Mesenchymal stem cell (in vitro differentiated cells and primary cell): ENCODE data around the gene ATP6V0E1.

Source experiments
- DNase-seq: peaks from one replicate; pipeline ENCODE4 v3.0.0-alpha.2; 2013
- H2AFZ ChIP-seq: one replicate; pipeline ENCODE4 v1.6.1; 2013; ENCODE audit warnings: low read depth, mild to moderate bottlenecking, control low read depth, inconsistent platforms, low read length, moderate library complexity
- H2AK5ac ChIP-seq: 2 replicates; pipeline ENCODE4 v1.6.1; 2013; ENCODE audit warnings: low read length, moderate library complexity, mild to moderate bottlenecking, inconsistent platforms; ENCODE audit not compliant: severe bottlenecking
- H2BK120ac ChIP-seq: one replicate; pipeline ENCODE4 v1.6.1; 2013; ENCODE audit warnings: low read depth, mild to moderate bottlenecking, inconsistent platforms, low read length, moderate library complexity
- H2BK12ac ChIP-seq, 2 experiments: one replicate each; pipeline ENCODE4 v1.6.1; 2013; ENCODE audit warnings: inconsistent platforms in 2 of 2, low read length in 2 of 2, mild to moderate bottlenecking in 2 of 2, moderate library complexity in 2 of 2, control low read depth in 1 of 2
- H2BK15ac ChIP-seq: one replicate; pipeline ENCODE4 v1.6.1; 2013; ENCODE audit warnings: mild to moderate bottlenecking, low read depth, inconsistent platforms; ENCODE audit not compliant: poor library complexity, severe bottlenecking
- H2BK5ac ChIP-seq: 2 replicates; pipeline ENCODE4 v1.6.1; 2013; ENCODE audit warnings: low read depth, mild to moderate bottlenecking, low read length, control low read depth, inconsistent platforms; ENCODE audit not compliant: poor library complexity, severe bottlenecking
- H3K14ac ChIP-seq, 2 experiments: one replicate each; pipeline ENCODE4 v1.6.1; 2013; ENCODE audit warnings: inconsistent platforms in 2 of 2, low read length in 2 of 2, control low read depth in 1 of 2, mild to moderate bottlenecking in 1 of 2, moderate library complexity in 1 of 2
- H3K18ac ChIP-seq, 2 experiments: one replicate each; pipeline ENCODE4 v1.6.1; 2013; ENCODE audit warnings: inconsistent platforms in 2 of 2, low read length in 2 of 2, control low read depth in 1 of 2, low read depth in 1 of 2, mild to moderate bottlenecking in 1 of 2
- H3K23ac ChIP-seq, 2 experiments: one replicate each; pipeline ENCODE4 v1.6.1; 2013; ENCODE audit warnings: inconsistent platforms in 2 of 2, low read length in 2 of 2, mild to moderate bottlenecking in 2 of 2, moderate library complexity in 2 of 2, control low read depth in 1 of 2
- H3K27ac ChIP-seq: 2 replicates; pipeline ENCODE4 v1.5.1; 2013; ENCODE audit warnings: mild to moderate bottlenecking, moderate library complexity, low read length, control low read depth, inconsistent platforms; ENCODE audit not compliant: poor library complexity, severe bottlenecking
- H3K27me3 ChIP-seq, 2 experiments: 2 replicates each; pipeline versions ENCODE4 v1.6.1 to v1.7.0; 2013; ENCODE audit warnings: low read length in 2 of 2, mild to moderate bottlenecking in 2 of 2, moderate library complexity in 2 of 2, control low read depth in 1 of 2, inconsistent platforms in 1 of 2; ENCODE audit not compliant: control insufficient read depth in 1 of 2, insufficient read depth in 1 of 2
- H3K36me3 ChIP-seq, 2 experiments: 2 replicates each; pipeline versions ENCODE4 v1.6.1 to v1.7.0; 2013; ENCODE audit warnings: low read length in 2 of 2, control low read depth in 1 of 2, inconsistent platforms in 1 of 2, low read depth in 1 of 2, mild to moderate bottlenecking in 1 of 2; ENCODE audit not compliant: insufficient read depth in 2 of 2, control insufficient read depth in 1 of 2
- H3K4ac ChIP-seq, 2 experiments: one replicate each; pipeline ENCODE4 v1.6.1; 2013; ENCODE audit warnings: inconsistent platforms in 2 of 2, low read length in 2 of 2, mild to moderate bottlenecking in 2 of 2, moderate library complexity in 2 of 2, control low read depth in 1 of 2, low read depth in 1 of 2
- H3K4me1 ChIP-seq: 2 replicates; pipeline ENCODE4 v1.6.1; 2013; ENCODE audit warnings: low read depth, low read length, control low read depth; ENCODE audit not compliant: control insufficient read depth, insufficient read depth
- H3K4me2 ChIP-seq: 2 replicates; pipeline ENCODE4 v1.6.1; 2013; ENCODE audit warnings: low read length, mild to moderate bottlenecking, inconsistent platforms; ENCODE audit not compliant: poor library complexity, severe bottlenecking
- H3K4me3 ChIP-seq, 2 experiments: 2 replicates each; pipeline versions ENCODE4 v1.5.1 to v1.7.0; 2013; ENCODE audit warnings: low read length in 2 of 2, mild to moderate bottlenecking in 2 of 2, control low read depth in 1 of 2, low read depth in 1 of 2; ENCODE audit not compliant: insufficient read depth in 1 of 2
- H3K79me1 ChIP-seq: replicated peaks from 2 replicates; pipeline ENCODE4 v1.6.1; 2013; ENCODE audit warnings: mild to moderate bottlenecking, control low read depth, low read length, inconsistent platforms; ENCODE audit not compliant: poor library complexity, severe bottlenecking
- H3K9ac ChIP-seq: 2 replicates; pipeline ENCODE4 v1.7.0; 2013; ENCODE audit warnings: mild to moderate bottlenecking, low read length, moderate library complexity
- H3K9me3 ChIP-seq: 2 replicates; pipeline ENCODE4 v1.7.0; 2013; ENCODE audit warnings: mild to moderate bottlenecking, low read length; ENCODE audit not compliant: control insufficient read depth
- H4K8ac ChIP-seq: one replicate; pipeline ENCODE4 v1.6.1; 2013; ENCODE audit warnings: inconsistent platforms, mild to moderate bottlenecking, low read length, moderate library complexity
- H4K91ac ChIP-seq: one replicate; pipeline ENCODE4 v1.6.1; 2013; ENCODE audit warnings: mild to moderate bottlenecking, low read length, inconsistent platforms
- WGBS: methylation state at CpG from one replicate; pipeline ENCODE4 v1.1.7; 2013; ENCODE audit warnings: mixed read lengths; 5-methylcytosine and 5-hydroxymethylcytosine counted together

ATP6V0E1 gene

DNA sequence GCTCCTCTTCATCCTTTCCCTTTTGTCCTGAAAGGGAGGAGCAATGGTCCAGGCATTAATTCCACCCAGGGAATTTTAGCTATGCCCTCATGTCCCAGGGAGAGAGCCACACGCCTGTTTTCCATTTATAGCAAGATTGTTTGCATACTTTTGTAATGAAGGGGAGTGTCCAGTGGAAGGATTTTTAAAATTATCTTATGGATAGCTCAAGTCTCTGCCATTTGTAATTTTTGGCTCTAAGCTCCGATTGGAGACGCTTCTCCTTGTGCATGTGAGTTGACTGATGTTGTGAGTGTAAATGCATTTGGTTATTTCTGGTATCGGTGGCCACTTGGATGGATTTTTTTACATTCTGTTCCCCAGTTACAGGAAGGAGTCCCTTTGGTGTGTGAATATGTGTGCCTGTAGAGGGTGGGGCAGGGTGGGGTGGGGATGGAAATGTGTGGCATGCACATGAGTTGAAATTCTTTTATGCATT is 31.5 kb upstream of the ATP6V0E1 start:
- no peak overlapping the region for H3K4ac ChIP-seq
- no peaks in the 10 kb centered on the region for H3K79me1 ChIP-seq
- H4K8ac ChIP-seq, result no peak overlapping the region
- no peak overlapping the region for H3K9ac ChIP-seq
- H2AFZ ChIP-seq, result no peak overlapping the region
- H2AK5ac ChIP-seq, result no peak overlapping the region
- H2BK5ac ChIP-seq, result no peak overlapping the region
- H3K27me3 ChIP-seq, result no peaks in the 10 kb centered on the region
- no peak overlapping the region for H3K4me2 ChIP-seq
- no peaks in the 10 kb centered on the region for H3K9me3 ChIP-seq
- H2BK12ac ChIP-seq, result no peak overlapping the region
- no peak overlapping the region for H3K18ac ChIP-seq
- H3K14ac ChIP-seq, result no peak overlapping the region
- no peak overlapping the region for H3K4me3 ChIP-seq
- H3K27ac ChIP-seq, result no peak overlapping the region
- peaks cover 31 to 45% of the 10 kb centered on the region in 2 experiments for H3K36me3 ChIP-seq
- no peak overlapping the region for H3K23ac ChIP-seq
- no peak overlapping the region for H2BK120ac ChIP-seq
- DNase-seq, result no peak
- 66% methylated on average over 4 of the region's 4 CpGs for WGBS
- H3K4me1 ChIP-seq, result peaks cover 8% of the 10 kb centered on the region
- no peak overlapping the region for H2BK15ac ChIP-seq
- no peak overlapping the region for H4K91ac ChIP-seq

DNA sequence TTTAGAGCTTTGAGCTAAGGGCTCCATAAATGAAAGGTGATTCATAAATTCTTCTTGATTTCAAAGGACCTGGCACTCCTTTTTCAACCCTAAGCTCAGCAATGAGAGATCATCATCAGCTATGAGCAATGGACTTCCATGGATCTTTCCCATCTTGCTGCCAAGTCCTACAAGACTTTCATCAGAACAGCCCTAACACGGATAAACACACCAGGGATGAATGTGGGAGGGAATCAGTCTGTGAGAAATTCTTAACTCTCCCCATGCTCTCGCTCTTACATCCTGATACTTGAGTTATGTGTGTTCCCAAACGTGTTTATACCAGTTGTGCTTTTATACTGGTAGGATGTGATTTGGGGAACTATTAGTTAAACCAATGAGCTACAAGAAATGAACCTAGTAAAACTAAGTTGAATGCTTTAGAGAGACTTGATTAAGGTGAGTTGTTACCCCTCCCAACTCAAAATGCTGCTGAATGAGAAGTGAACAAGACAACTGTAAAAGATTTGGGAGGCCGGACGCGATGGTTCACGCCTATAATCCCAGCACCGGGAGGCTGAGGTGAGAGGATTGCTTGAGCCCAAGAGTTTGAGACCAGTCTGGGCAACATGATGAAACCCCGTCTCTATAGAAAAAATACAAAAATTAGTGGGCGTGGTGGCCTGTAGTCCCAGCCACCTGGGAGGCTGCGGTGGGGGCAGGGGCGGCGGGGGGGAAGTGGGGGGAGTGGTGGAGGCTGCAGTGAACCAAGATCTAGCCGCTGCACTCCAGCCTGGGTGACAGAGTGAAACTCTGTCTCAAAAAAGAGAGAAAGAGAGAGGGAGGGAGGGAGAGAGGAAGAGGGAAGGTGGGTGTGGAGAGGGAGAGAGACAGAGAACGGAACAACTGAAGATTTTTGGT is 29.5 kb upstream of the ATP6V0E1 start:
- Histone ChIP-seq H3K27ac (no peak overlapping the region), H2AFZ (no peak overlapping the region), H3K27me3 (no peaks in the 10 kb centered on the region), H3K9ac (peak overlapping the region; percentile 75), H2AK5ac (peak overlapping the region; percentile 35), H2BK15ac (no peak overlapping the region), H3K36me3 (peaks cover 20 to 29% of the 10 kb centered on the region in 2 experiments), H3K4me3 (no peak overlapping the region), H2BK120ac (no peak overlapping the region), H4K8ac (no peak overlapping the region), H2BK12ac (no peak overlapping the region), H3K14ac (no peak overlapping the region), H3K79me1 (no peaks in the 10 kb centered on the region), H3K9me3 (no peaks in the 10 kb centered on the region), H3K4me2 (no peak overlapping the region), H4K91ac (no peak overlapping the region), H3K23ac (no peak overlapping the region), H3K4ac (no peak overlapping the region), H2BK5ac (no peak overlapping the region), H3K4me1 (peaks cover 11% of the 10 kb centered on the region), H3K18ac (no peak overlapping the region)
- 83% methylated on average over 13 of the region's 15 CpGs for WGBS
- peak; percentile 55 for DNase-seq

DNA sequence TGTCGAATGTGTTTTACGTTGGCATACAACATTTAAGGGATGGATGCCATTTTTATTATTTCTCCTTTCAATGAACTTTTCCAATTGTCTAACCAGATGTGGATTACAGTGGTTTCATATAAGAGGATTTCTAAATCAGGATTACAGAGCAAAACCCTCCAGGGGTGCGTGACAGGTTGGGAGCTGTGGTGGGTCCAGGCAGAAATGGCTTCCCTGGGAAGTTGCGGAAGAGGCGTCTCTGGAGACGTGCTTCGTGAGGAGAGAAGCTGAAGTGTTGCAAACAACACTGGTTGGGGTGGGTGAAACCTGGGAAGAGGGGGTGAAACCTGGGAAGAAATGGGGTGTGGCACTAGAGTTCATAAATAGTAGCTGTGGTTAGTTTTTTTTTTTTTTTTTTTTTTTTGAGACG is 28.8 kb upstream of the ATP6V0E1 start:
- Histone ChIP-seq H3K23ac (no peak overlapping the region), H2AK5ac (peak overlapping the region; percentile 66), H2BK15ac (no peak overlapping the region), H3K27me3 (no peaks in the 10 kb centered on the region), H4K91ac (no peak overlapping the region), H3K4me1 (peaks cover 12% of the 10 kb centered on the region), H3K9me3 (no peaks in the 10 kb centered on the region), H3K14ac (no peak overlapping the region), H3K36me3 (peaks cover 16 to 23% of the 10 kb centered on the region in 2 experiments), H2BK120ac (no peak overlapping the region), H2BK5ac (no peak overlapping the region), H3K4me2 (no peak overlapping the region), H4K8ac (no peak overlapping the region), H3K79me1 (peaks cover 3% of the 10 kb centered on the region), H2BK12ac (no peak overlapping the region), H2AFZ (no peak overlapping the region), H3K27ac (peak overlapping the region; percentile 87), H3K4ac (no peak overlapping the region), H3K18ac (no peak overlapping the region), H3K4me3 (no peak overlapping the region), H3K9ac (peak overlapping the region; percentile 75)
- WGBS, result 90% methylated on average over 7 of the region's 8 CpGs
- DNase-seq, result no peak

DNA sequence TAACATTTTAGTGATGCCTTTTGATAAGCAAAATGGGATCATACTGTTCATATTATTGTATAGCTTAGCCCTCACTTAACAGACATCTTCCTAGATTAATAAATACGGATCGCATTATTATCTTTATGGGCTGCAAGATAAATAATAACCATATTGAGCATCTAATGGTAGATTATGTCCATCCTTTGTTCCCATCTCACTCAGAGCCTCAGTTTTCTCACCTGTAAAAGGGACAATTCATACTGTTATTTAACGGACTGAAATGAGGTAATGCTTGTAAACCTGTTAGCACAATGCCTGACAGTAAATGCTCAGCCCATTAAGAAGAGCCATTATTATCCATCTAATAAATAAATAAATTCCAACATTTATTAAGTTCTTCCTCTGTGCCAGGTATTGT is 27.3 kb upstream of the ATP6V0E1 start:
- Histone ChIP-seq H3K36me3 (peaks cover 7 to 13% of the 10 kb centered on the region in 2 experiments), H3K9me3 (no peaks in the 10 kb centered on the region), H3K27me3 (no peaks in the 10 kb centered on the region), H3K79me1 (peaks cover 15% of the 10 kb centered on the region), H3K4ac (no peak overlapping the region), H3K9ac (peak overlapping the region; percentile 75), H3K4me1 (peaks cover 18% of the 10 kb centered on the region), H2AK5ac (no peak overlapping the region), H3K27ac (peak overlapping the region; percentile 75), H2AFZ (no peak overlapping the region), H2BK5ac (no peak overlapping the region), H2BK15ac (no peak overlapping the region), H2BK12ac (no peak overlapping the region), H3K4me3 (no peak overlapping the region), H4K8ac (no peak overlapping the region), H2BK120ac (no peak overlapping the region), H3K14ac (no peak overlapping the region), H3K4me2 (no peak overlapping the region), H3K18ac (no peak overlapping the region), H4K91ac (no peak overlapping the region), H3K23ac (no peak overlapping the region)
- no peak for DNase-seq
- 100% methylated on average over 1 of the region's 3 CpGs for WGBS
